Measurements from ENCODE around the gene HTR2C. TPM values are rescaled to one million over a fixed set of nuclear protein-coding genes. Genes with fewer than 3 reads are reported as not detected.

Gene HTR2C
- total RNA-seq, 1 experiment from 2014 or later: 1.7 TPM

DNA sequence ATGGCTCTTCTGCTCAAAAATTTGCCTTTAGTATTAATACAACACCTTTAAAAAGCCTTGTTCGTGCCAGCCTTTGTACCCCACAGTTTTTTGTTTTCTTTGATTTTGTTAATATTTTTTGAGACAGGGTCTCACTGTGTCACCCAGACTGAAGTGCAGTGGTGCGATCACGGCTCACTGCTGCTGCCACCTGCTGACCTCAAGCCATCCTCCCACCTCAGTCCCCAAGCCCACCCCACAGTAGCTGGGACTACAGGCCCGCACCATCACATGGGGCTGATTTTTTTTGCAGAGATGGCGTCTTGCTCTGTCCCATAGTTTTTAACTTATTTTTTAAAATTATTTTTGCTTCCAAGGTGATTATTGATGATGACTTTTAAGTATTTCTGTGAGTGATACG is 134.0 kb downstream of the HTR2C start:
- Mint-ChIP-seq H3K4me1 (no peaks in the 10 kb centered on the region), H3K9me3 (peaks cover 4% of the 10 kb centered on the region), H3K36me3 (peaks cover 3% of the 10 kb centered on the region; the same call in 1 of the 2 replicates), H3K27ac (no peak overlapping the region), H3K27me3 (ENCODE audit: low read depth) (peaks cover 2% of the 10 kb centered on the region), H3K4me3 (no peak overlapping the region)
- ChIA-PET CTCF (interaction anchor here (0.7 to 1.3 kb wide), 4 partner anchors 19 to 234 kb away, joined by 3 to 12 read pairs (median 4); no protein-coding TSS in a partner anchor), POLR2A (no interaction called here)
- DNase-seq (ENCODE audit: low spot score) (peak; percentile 48), ATAC-seq (peak; percentile 98)
- TF ChIP-seq ATF1 (CRISPR knock-in tag; IDR thresholded peaks at IDR 0.05): no peak

DNA sequence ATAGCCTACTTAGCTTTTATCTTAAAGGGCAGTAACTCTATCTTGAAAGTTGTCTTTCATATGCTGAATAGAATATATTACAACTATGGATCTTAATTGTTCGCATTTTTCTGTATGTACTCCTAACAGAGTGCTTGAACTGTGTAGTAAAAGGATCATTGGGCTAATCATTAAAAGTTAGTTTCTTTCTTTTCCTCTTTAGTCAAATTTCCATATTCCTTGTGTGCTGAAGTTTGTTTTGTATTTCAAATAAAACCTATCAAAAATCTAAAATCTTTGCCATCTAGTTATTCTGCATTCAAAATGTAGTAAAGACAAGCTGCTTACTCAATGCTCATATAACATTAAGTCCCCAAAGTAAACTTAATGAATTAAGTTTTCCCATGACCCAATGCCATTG is 182.7 kb downstream of the HTR2C start:
- no peak overlapping the region for H3K27ac Mint-ChIP-seq
- TF ChIP-seq GTF2I (CRISPR knock-in tag; conservative IDR thresholded peaks at IDR 0.05): no peak
- TF ChIP-seq, protein P1, sequence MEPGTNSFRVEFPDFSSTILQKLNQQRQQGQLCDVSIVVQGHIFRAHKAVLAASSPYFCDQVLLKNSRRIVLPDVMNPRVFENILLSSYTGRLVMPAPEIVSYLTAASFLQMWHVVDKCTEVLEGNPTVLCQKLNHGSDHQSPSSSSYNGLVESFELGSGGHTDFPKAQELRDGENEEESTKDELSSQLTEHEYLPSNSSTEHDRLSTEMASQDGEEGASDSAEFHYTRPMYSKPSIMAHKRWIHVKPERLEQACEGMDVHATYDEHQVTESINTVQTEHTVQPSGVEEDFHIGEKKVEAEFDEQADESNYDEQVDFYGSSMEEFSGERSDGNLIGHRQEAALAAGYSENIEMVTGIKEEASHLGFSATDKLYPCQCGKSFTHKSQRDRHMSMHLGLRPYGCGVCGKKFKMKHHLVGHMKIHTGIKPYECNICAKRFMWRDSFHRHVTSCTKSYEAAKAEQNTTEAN (CRISPR knock-in tag; IDR thresholded peaks at IDR 0.05): no peak
- TF ChIP-seq, protein P2, sequence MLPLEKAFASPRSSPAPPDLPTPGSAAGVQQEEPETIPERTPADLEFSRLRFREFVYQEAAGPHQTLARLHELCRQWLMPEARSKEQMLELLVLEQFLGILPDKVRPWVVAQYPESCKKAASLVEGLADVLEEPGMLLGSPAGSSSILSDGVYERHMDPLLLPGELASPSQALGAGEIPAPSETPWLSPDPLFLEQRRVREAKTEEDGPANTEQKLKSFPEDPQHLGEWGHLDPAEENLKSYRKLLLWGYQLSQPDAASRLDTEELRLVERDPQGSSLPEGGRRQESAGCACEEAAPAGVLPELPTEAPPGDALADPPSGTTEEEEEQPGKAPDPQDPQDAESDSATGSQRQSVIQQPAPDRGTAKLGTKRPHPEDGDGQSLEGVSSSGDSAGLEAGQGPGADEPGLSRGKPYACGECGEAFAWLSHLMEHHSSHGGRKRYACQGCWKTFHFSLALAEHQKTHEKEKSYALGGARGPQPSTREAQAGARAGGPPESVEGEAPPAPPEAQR (CRISPR knock-in tag; IDR thresholded peaks at IDR 0.05): no peak
- peaks cover 7% of the 10 kb centered on the region for H3K36me3 Mint-ChIP-seq
- CTCF ChIA-PET: no interaction called here
- H3K4me3 Mint-ChIP-seq: no peak overlapping the region
- peaks cover 3% of the 10 kb centered on the region for H3K27me3 Mint-ChIP-seq (ENCODE audit: low read depth)
- peaks cover 14% of the 10 kb centered on the region for H3K9me3 Mint-ChIP-seq
- DNase-seq (ENCODE audit: low spot score) (no peak), ATAC-seq (no peak)
- POLR2A ChIA-PET: no interaction called here
- H3K4me1 Mint-ChIP-seq: peaks cover 6% of the 10 kb centered on the region

DNA sequence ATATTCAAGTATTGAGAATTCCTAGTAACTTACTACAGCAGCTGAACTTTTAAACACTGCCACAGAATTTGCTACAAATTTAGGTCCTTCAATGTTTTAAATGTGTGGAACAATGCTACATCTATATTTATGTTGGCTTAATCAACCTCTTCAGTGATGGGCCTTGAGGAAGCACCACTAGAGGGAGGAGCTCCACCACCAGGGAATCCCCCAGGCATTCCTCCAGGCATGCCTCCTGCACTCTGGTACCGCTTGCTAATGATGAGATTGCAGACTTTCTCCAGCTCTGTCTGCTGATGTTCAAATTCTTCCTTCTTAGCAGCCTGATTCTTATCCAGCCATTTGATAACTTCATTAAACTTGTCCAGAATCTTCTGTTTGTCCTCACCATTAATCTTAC is 190.8 kb downstream of the HTR2C start:
- H3K4me3 Mint-ChIP-seq: no peak overlapping the region
- no peaks in the 10 kb centered on the region; the same call in 1 of the 2 replicates for H3K27me3 Mint-ChIP-seq (ENCODE audit: low read depth)
- ChIA-PET POLR2A (no interaction called here), CTCF (interaction anchor here (1.1 kb wide), 1 partner anchor 185 kb away, joined by 6 read pairs; no protein-coding TSS in a partner anchor)
- peaks cover 7% of the 10 kb centered on the region for H3K9me3 Mint-ChIP-seq
- H3K36me3 Mint-ChIP-seq: peaks cover 7% of the 10 kb centered on the region
- no peak for TF ChIP-seq GTF2I (CRISPR knock-in tag; conservative IDR thresholded peaks at IDR 0.05)
- no peak for TF ChIP-seq ZNF219 (CRISPR knock-in tag; IDR thresholded peaks at IDR 0.05; ENCODE audit: borderline replicate concordance)
- TF ChIP-seq, protein P3, sequence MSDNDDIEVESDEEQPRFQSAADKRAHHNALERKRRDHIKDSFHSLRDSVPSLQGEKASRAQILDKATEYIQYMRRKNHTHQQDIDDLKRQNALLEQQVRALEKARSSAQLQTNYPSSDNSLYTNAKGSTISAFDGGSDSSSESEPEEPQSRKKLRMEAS (CRISPR knock-in tag; IDR thresholded peaks at IDR 0.05): no peak
- no peak for TF ChIP-seq ZNF423 (CRISPR knock-in tag; IDR thresholded peaks at IDR 0.05)
- TF ChIP-seq SMAD4 (CRISPR knock-in tag; IDR thresholded peaks at IDR 0.05): no peak
- TF ChIP-seq, protein P4, sequence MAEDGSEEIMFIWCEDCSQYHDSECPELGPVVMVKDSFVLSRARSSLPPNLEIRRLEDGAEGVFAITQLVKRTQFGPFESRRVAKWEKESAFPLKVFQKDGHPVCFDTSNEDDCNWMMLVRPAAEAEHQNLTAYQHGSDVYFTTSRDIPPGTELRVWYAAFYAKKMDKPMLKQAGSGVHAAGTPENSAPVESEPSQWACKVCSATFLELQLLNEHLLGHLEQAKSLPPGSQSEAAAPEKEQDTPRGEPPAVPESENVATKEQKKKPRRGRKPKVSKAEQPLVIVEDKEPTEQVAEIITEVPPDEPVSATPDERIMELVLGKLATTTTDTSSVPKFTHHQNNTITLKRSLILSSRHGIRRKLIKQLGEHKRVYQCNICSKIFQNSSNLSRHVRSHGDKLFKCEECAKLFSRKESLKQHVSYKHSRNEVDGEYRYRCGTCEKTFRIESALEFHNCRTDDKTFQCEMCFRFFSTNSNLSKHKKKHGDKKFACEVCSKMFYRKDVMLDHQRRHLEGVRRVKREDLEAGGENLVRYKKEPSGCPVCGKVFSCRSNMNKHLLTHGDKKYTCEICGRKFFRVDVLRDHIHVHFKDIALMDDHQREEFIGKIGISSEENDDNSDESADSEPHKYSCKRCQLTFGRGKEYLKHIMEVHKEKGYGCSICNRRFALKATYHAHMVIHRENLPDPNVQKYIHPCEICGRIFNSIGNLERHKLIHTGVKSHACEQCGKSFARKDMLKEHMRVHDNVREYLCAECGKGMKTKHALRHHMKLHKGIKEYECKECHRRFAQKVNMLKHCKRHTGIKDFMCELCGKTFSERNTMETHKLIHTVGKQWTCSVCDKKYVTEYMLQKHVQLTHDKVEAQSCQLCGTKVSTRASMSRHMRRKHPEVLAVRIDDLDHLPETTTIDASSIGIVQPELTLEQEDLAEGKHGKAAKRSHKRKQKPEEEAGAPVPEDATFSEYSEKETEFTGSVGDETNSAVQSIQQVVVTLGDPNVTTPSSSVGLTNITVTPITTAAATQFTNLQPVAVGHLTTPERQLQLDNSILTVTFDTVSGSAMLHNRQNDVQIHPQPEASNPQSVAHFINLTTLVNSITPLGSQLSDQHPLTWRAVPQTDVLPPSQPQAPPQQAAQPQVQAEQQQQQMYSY (CRISPR knock-in tag; IDR thresholded peaks at IDR 0.05): no peak
- TF ChIP-seq GRHL2 (CRISPR knock-in tag; IDR thresholded peaks at IDR 0.05; ENCODE audit: insufficient replicate concordance, severe bottlenecking): no peak
- no peak for TF ChIP-seq NR2C2 (CRISPR knock-in tag; IDR thresholded peaks at IDR 0.05)
- no peak for TF ChIP-seq NR3C1 (CRISPR knock-in tag; conservative IDR thresholded peaks at IDR 0.05; ENCODE audit: low read depth)
- TF ChIP-seq ZNF671 (CRISPR knock-in tag; IDR thresholded peaks at IDR 0.05): no peak
- TF ChIP-seq, protein P5, sequence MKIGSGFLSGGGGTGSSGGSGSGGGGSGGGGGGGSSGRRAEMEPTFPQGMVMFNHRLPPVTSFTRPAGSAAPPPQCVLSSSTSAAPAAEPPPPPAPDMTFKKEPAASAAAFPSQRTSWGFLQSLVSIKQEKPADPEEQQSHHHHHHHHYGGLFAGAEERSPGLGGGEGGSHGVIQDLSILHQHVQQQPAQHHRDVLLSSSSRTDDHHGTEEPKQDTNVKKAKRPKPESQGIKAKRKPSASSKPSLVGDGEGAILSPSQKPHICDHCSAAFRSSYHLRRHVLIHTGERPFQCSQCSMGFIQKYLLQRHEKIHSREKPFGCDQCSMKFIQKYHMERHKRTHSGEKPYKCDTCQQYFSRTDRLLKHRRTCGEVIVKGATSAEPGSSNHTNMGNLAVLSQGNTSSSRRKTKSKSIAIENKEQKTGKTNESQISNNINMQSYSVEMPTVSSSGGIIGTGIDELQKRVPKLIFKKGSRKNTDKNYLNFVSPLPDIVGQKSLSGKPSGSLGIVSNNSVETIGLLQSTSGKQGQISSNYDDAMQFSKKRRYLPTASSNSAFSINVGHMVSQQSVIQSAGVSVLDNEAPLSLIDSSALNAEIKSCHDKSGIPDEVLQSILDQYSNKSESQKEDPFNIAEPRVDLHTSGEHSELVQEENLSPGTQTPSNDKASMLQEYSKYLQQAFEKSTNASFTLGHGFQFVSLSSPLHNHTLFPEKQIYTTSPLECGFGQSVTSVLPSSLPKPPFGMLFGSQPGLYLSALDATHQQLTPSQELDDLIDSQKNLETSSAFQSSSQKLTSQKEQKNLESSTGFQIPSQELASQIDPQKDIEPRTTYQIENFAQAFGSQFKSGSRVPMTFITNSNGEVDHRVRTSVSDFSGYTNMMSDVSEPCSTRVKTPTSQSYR (CRISPR knock-in tag; IDR thresholded peaks at IDR 0.05): no peak
- peaks cover 22% of the 10 kb centered on the region for H3K4me1 Mint-ChIP-seq
- H3K27ac Mint-ChIP-seq: no peak overlapping the region
- ATAC-seq: peak; percentile 59
- peak; percentile 28 for DNase-seq (ENCODE audit: low spot score)

Data from WTC11 (cell line).